Glomerular endothelial cell (primary cell): ENCODE data around the gene ILDR1. TPM values are rescaled to one million over a fixed set of nuclear protein-coding genes. Genes with fewer than 3 reads are reported as not detected.
"Not testable (repeated sequence)": the region's sequence is repeated elsewhere in the genome, so short reads cannot be mapped to it uniquely, and the experiment has no call there.

ENCODE experiments used
- DNase-seq: peaks from one replicate; pipeline ENCODE4 v3.0.0-alpha.2; 2011; ENCODE audit warnings: low read depth, low spot score; ENCODE audit errors: extremely low read depth
- total RNA-seq: library from RNA; depleted of rRNA; stranded (reverse); fragments of >200 nt; gene quantifications from 2 replicates; pipeline ENCODE4 v1.2.3, GENCODE V29; 2015

Gene ILDR1
- total RNA-seq, result not detected in 2 replicates

- DNase-seq, result no peak
These were observed at the start of gene ILDR1 for GRCh38 chr3:122021811-122022401. Gene ILDR1 (minus strand): TSS chr3:122022247. CDS start chr3:122022077, 170 bp downstream.

- DNase-seq, result no peak
These were observed 45.7 kb upstream of the ILDR1 start for GRCh38 chr3:122067588-122068240.

- no peak for DNase-seq
These were observed 45.1 kb upstream of the ILDR1 start for GRCh38 chr3:122067214-122067550.

GRCh38 chr3:122066331-122067213 is 44.5 kb upstream of the ILDR1 start:
- DNase-seq, result no peak

- DNase-seq, result no peak
These were observed 42.3 kb upstream of the ILDR1 start for GRCh38 chr3:122064326-122064725.

GRCh38 chr3:122063908-122064307 is 41.9 kb upstream of the ILDR1 start:
- no peak for DNase-seq

- no peak for DNase-seq
These were observed 38.1 kb upstream of the ILDR1 start for GRCh38 chr3:122060040-122060698.

- no peak for DNase-seq
These were observed 36.2 kb upstream of the ILDR1 start for GRCh38 chr3:122058294-122058693.

- no peak for DNase-seq
These were observed 35.6 kb upstream of the ILDR1 start for GRCh38 chr3:122057671-122058070.

- DNase-seq, result no peak
These were observed 33.2 kb upstream of the ILDR1 start, which contains the start of gene CD86 for GRCh38 chr3:122055215-122055614. Gene CD86 (plus strand): TSS chr3:122055362. CDS start chr3:122055490, 128 bp downstream.

GRCh38 chr3:122052968-122053367 is 30.9 kb upstream of the ILDR1 start:
- no peak for DNase-seq

- DNase-seq, result not testable (repeated sequence)
These were observed 25.7 kb upstream of the ILDR1 start for GRCh38 chr3:122047773-122048172.

- DNase-seq, result not testable (repeated sequence)
These were observed 25.2 kb upstream of the ILDR1 start for GRCh38 chr3:122047296-122047695.

GRCh38 chr3:122033023-122033422 is 11.0 kb upstream of the ILDR1 start:
- no peak for DNase-seq

- DNase-seq, result no peak
These were observed 10.5 kb upstream of the ILDR1 start for GRCh38 chr3:122032531-122032930.

- no peak for DNase-seq
These were observed 9.0 kb upstream of the ILDR1 start for GRCh38 chr3:122031123-122031468.

GRCh38 chr3:122030381-122031122 is 8.5 kb upstream of the ILDR1 start:
- no peak for DNase-seq

GRCh38 chr3:122025296-122025695 is 3.2 kb upstream of the ILDR1 start:
- DNase-seq, result no peak

- DNase-seq, result no peak
These were observed 2.8 kb upstream of the ILDR1 start for GRCh38 chr3:122024800-122025199.

GRCh38 chr3:122023335-122023910 is 1.4 kb upstream of the ILDR1 start:
- no peak for DNase-seq
